GM12878 (cell line): ENCODE data around the gene ZNF619. TPM values are rescaled to one million over a fixed set of nuclear protein-coding genes. Genes with fewer than 3 reads are reported as not detected.

Source experiments
- ATAC-seq: fragments of 200-7000 bp; cut with Tn5 transposase; 3 replicates; pipeline ENCODE4 v1.9.1; 2020; ENCODE audit warnings: mild to moderate bottlenecking, moderate library complexity
- BruUV-seq: library from RNA; stranded (reverse); fragments of 400-500 nt; replicated peaks from 2 replicates; lab custom pipeline; 2021; lab: Mats Ljungman, UMichigan
- CTCF ChIA-PET: fragments of 300-600 bp; sonication (Branson Sonifier 250); formaldehyde crosslinking; extraction: SDS; loops from one replicate; lab custom pipeline; 2021; ENCODE audit warnings: inconsistent platforms; lab: Yijun Ruan, JAX
- POLR2A ChIA-PET: fragments of 350-600 bp; formaldehyde crosslinking; extraction: SDS; loops from one replicate; lab custom pipeline; 2021; ENCODE audit warnings: inconsistent platforms; lab: Charles Lee
- RAD21 ChIA-PET: fragments of 300-600 bp; sonication (Branson Sonifier 250); formaldehyde crosslinking; loops from one replicate; lab custom pipeline; 2023; ENCODE audit warnings: antibody characterized with exemption; ENCODE audit not compliant: unreplicated experiment; lab: Charles Lee
- SMC1A ChIA-PET: fragments of 300-600 bp; sonication (Branson Sonifier 250); formaldehyde crosslinking; loops from one replicate; lab custom pipeline; 2023; ENCODE audit not compliant: unreplicated experiment, uncharacterized antibody; lab: Charles Lee
- DNase-seq: peaks from one replicate; pipeline ENCODE4 v3.0.0-alpha.2; 2011; ENCODE audit warnings: low read depth, low spot score
- FAIRE-seq: peaks from 3 replicates; lab custom pipeline; 2011; peaks lifted over from hg19 to GRCh38; lab: Jason Lieb, UNC
- H2AFZ ChIP-seq: 2 replicates; pipeline ENCODE4 v1.6.0; 2011; ENCODE audit warnings: low read depth, low read length, control low read depth; ENCODE audit not compliant: control insufficient read depth
- H3K27ac ChIP-seq: 2 replicates; pipeline ENCODE4 v1.5.1; 2011; ENCODE audit warnings: control low read depth; ENCODE audit not compliant: control insufficient read depth, insufficient read depth
- H3K27me3 ChIP-seq, 2 experiments: replicated peaks in 1 of 2; 2 replicates each; pipeline versions ENCODE4 v1.6.0 to v1.6.1; 2011; ENCODE audit warnings: low read length in 1 of 2; ENCODE audit not compliant: control insufficient read depth in 2 of 2, insufficient read depth in 2 of 2
- H3K36me3 ChIP-seq, 2 experiments: 2 replicates each; pipeline ENCODE4 v1.5.1; 2011; ENCODE audit warnings: low read length in 1 of 2; ENCODE audit not compliant: control insufficient read depth in 2 of 2, insufficient read depth in 2 of 2
- H3K4me1 ChIP-seq: 2 replicates; pipeline ENCODE4 v1.6.1; 2011; ENCODE audit warnings: mild to moderate bottlenecking, low read length, moderate library complexity, mixed read lengths; ENCODE audit not compliant: control insufficient read depth, insufficient read depth
- H3K4me2 ChIP-seq: 2 replicates; pipeline ENCODE4 v1.6.0; 2011; ENCODE audit warnings: control low read depth; ENCODE audit not compliant: control insufficient read depth, insufficient read depth
- H3K4me3 ChIP-seq: fragments of 200-600 bp; sonication (generic); 2 replicates; pipeline ENCODE4 v1.5.1; 2016
- H3K79me2 ChIP-seq: 2 replicates; pipeline ENCODE4 v1.6.0; 2011; ENCODE audit warnings: low read length; ENCODE audit not compliant: control insufficient read depth, insufficient read depth
- H3K9ac ChIP-seq: 2 replicates; pipeline ENCODE4 v1.8.0; 2011; ENCODE audit warnings: low read length, control low read depth, mixed read lengths; ENCODE audit not compliant: control insufficient read depth, insufficient read depth
- H3K9me3 ChIP-seq: replicated peaks from 3 replicates; pipeline ENCODE4 v1.5.1; 2011; ENCODE audit warnings: mild to moderate bottlenecking, low read length; ENCODE audit not compliant: control insufficient read depth, insufficient read depth
- H4K20me1 ChIP-seq: 2 replicates; pipeline ENCODE4 v1.6.0; 2011; ENCODE audit not compliant: control insufficient read depth, insufficient read depth
- ATF7 ChIP-seq: fragments of 450-650 bp; IDR thresholded peaks from 2 replicates; pipeline ENCODE4 v1.6.1; 2016; ENCODE audit warnings: low read depth, mild to moderate bottlenecking
- CUX1 ChIP-seq: IDR thresholded peaks from 2 replicates; pipeline ENCODE4 v1.6.1; 2012; ENCODE audit warnings: improper control_type of control experiment, low read depth, low read length; ENCODE audit not compliant: insufficient replicate concordance
- E2F8 ChIP-seq: fragments of 450-650 bp; IDR thresholded peaks from 2 replicates; pipeline ENCODE4 v1.6.1; 2018; ENCODE audit warnings: mild to moderate bottlenecking, low read depth, moderate library complexity; ENCODE audit not compliant: partially characterized antibody
- KLF5 ChIP-seq: fragments of 450-650 bp; IDR thresholded peaks from 2 replicates; pipeline ENCODE4 v1.6.1; 2014; ENCODE audit warnings: mild to moderate bottlenecking; ENCODE audit not compliant: partially characterized antibody
- NFYA ChIP-seq: IDR thresholded peaks from 2 replicates; pipeline ENCODE4 v1.6.1; 2011; ENCODE audit warnings: low read depth, mild to moderate bottlenecking, low read length, improper control_type of control experiment, borderline replicate concordance
- RB1 ChIP-seq: fragments of 450-650 bp; formaldehyde crosslinking; IDR thresholded peaks from 2 replicates; pipeline ENCODE4 v1.6.1; 2017; ENCODE audit warnings: mild to moderate bottlenecking, borderline replicate concordance
- SUPT20H ChIP-seq: IDR thresholded peaks from 2 replicates; pipeline ENCODE4 v1.6.1; 2011; ENCODE audit warnings: low read depth, mild to moderate bottlenecking, low read length, moderate library complexity, borderline replicate concordance; ENCODE audit not compliant: control insufficient read depth
- WRNIP1 ChIP-seq: IDR thresholded peaks from 2 replicates; pipeline ENCODE4 v1.6.1; 2011; ENCODE audit warnings: low read depth, low read length, improper control_type of control experiment, borderline replicate concordance
- YY1 ChIP-seq: IDR thresholded peaks from 2 replicates; pipeline ENCODE4 v1.6.1; 2011; ENCODE audit warnings: low read depth, mild to moderate bottlenecking, low read length
- WGBS: methylation state at CpG from one replicate; pipeline ENCODE4 v1.1.6; 2016; ENCODE audit warnings: low lambda C conversion rate; ENCODE audit not compliant: insufficient replicate concordance, insufficient coverage; ENCODE audit errors: missing lambda C conversion rate; 5-methylcytosine and 5-hydroxymethylcytosine counted together
- in situ Hi-C: fragments of 300-500 bp; cut with MboI; formaldehyde crosslinking; loops from 9 replicates; pipeline ENCODE4 v1.14.3; 2018; ENCODE audit warnings: mixed read lengths
- intact Hi-C: fragments of 100-400 bp; cut with micrococcal nuclease; formaldehyde crosslinking; loops from one replicate; pipeline ENCODE4 v1.14.2; 2022; ENCODE audit not compliant: unreplicated experiment
- polyA plus RNA-seq, 11 experiments: library from polyadenylated mRNA; depleted of rRNA in 4 of 11; unstranded in 6 of 11; stranded (reverse) in 5 of 11; fragments of >200 nt; fragmentation: Nextera tagmentation in 4 of 11; fragmentation: Illumina TruSeq in 1 of 11; extraction: Ambion mirVana in 4 of 11; extraction: Trizol in 1 of 11; gene quantifications; 1 replicate in 1 of 11; 2 replicates in 10 of 11; pipeline versions ENCODE4 v1.2.1 to v1.2.3, GENCODE V29; 2011 to 2016; ENCODE audit warnings: inconsistent platforms in 2 of 11, missing spikeins in 2 of 11, low read depth in 1 of 11
- total RNA-seq, 4 experiments: library from RNA; depleted of rRNA in 3 of 4; stranded (reverse); fragments of >200 nt in 3 of 4; fragmentation: Illumina TruSeq in 1 of 4; extraction: Trizol in 1 of 4; gene quantifications; 2 replicates each; pipeline versions ENCODE4 v1.2.1 to v1.2.3, GENCODE V29; 2013 to 2021

The ZNF619 gene
- total and polyA plus RNA-seq, 10 of the 15 experiments (the other 5 are each of a cell fraction or from before 2014, with no cell fraction given) = 0.42 to 7.5 (median 3.7) TPM

GRCh38 chr3:40523781-40524180 is 46.9 kb downstream of the ZNF619 start:
- Histone ChIP-seq H3K36me3 (no peaks in the 10 kb centered on the region), H3K9ac (no peak overlapping the region), H3K4me3 (no peak overlapping the region), H3K27ac (no peak overlapping the region), H3K79me2 (peaks cover 8% of the 10 kb centered on the region), H2AFZ (peak overlapping the region; percentile 85; the same call in 1 of the 2 replicates), H3K27me3 (no peaks in the 10 kb centered on the region), H3K4me1 (no peaks in the 10 kb centered on the region), H3K9me3 (no peaks in the 10 kb centered on the region), H3K4me2 (peak overlapping the region; percentile 77; the same call in 1 of the 2 replicates), H4K20me1 (no peaks in the 10 kb centered on the region)
- intact Hi-C loops = loop anchor here (5.0 kb wide), 2 partner anchors 46 to 196 kb away; partner anchors contain the start of gene ZNF619
- WGBS = 82% methylated on average over 2 of the region's 2 CpGs
- ChIA-PET CTCF (interaction anchor here (0.5 to 1.8 kb wide), 5 partner anchors 9 to 1920 kb away, joined by 3 to 16 read pairs (median 4); partner anchors contain the start of genes RPL14, ZNF619 and ZNF620), POLR2A (interaction anchor here (0.5 to 2.3 kb wide), 5 partner anchors 11 to 182 kb away, joined by 3 to 12 read pairs (median 4); partner anchors contain the start of genes RPL14 and ZNF620), SMC1A (interaction anchor here (0.6 to 1.3 kb wide), 4 partner anchors 16 to 670 kb away, joined by 3 to 4 read pairs (median 4); partner anchors contain the start of genes RPL14 and ZNF619), RAD21 (interaction anchor here (1.0 to 1.5 kb wide), 2 partner anchors 18 to 66 kb away, joined by 3 to 4 read pairs; partner anchors contain the start of genes RPL14 and ZNF620)
- no peak for TF ChIP-seq NFYA
- no peak for TF ChIP-seq ATF7
- no peak for TF ChIP-seq WRNIP1
- TF ChIP-seq E2F8 = no peak
- TF ChIP-seq KLF5 = no peak
- TF ChIP-seq SUPT20H = no peak
- no peak for TF ChIP-seq RB1
- no peak for TF ChIP-seq YY1
- TF ChIP-seq CUX1 = no peak
- FAIRE-seq = no peak
- ATAC-seq = no peak
- DNase-seq = no peak
- BruUV-seq = no TSS peak
- in situ Hi-C loops = no loop called here
